ENCODE measurements around the gene NCOR2.

DNA sequence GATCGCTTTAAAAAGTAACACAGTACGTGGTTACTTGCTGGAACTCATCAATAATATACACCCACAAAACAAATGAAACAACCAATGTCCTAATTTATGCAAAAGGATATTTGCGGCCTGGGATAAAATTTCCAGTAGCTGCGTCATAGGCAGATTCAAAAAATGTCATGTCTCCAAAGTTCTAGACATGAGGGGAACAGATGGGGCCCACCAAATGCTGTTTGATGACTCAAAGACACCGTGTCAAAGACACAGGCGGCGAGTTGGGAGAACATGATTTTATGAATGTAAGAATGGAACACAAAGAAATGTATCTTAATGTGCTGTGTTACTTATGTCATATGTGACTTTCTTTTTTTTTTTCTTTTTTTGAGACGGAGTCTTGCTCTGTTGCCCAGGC, 34.3 kb upstream of the NCOR2 start:
- TF ChIP-seq, protein P1, sequence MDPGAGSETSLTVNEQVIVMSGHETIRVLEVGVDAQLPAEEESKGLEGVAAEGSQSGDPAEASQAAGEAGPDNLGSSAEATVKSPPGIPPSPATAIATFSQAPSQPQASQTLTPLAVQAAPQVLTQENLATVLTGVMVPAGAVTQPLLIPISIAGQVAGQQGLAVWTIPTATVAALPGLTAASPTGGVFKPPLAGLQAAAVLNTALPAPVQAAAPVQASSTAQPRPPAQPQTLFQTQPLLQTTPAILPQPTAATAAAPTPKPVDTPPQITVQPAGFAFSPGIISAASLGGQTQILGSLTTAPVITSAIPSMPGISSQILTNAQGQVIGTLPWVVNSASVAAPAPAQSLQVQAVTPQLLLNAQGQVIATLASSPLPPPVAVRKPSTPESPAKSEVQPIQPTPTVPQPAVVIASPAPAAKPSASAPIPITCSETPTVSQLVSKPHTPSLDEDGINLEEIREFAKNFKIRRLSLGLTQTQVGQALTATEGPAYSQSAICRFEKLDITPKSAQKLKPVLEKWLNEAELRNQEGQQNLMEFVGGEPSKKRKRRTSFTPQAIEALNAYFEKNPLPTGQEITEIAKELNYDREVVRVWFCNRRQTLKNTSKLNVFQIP (CRISPR knock-in tag; IDR thresholded peaks at IDR 0.05; ENCODE audit: borderline replicate concordance, low read depth) = no peak
- TF ChIP-seq TCF4 (CRISPR knock-in tag; IDR thresholded peaks at IDR 0.05; ENCODE audit: borderline replicate concordance) = no peak
- TF ChIP-seq ZFP30 (CRISPR knock-in tag; IDR thresholded peaks at IDR 0.05) = no peak
- TF ChIP-seq, protein P2, sequence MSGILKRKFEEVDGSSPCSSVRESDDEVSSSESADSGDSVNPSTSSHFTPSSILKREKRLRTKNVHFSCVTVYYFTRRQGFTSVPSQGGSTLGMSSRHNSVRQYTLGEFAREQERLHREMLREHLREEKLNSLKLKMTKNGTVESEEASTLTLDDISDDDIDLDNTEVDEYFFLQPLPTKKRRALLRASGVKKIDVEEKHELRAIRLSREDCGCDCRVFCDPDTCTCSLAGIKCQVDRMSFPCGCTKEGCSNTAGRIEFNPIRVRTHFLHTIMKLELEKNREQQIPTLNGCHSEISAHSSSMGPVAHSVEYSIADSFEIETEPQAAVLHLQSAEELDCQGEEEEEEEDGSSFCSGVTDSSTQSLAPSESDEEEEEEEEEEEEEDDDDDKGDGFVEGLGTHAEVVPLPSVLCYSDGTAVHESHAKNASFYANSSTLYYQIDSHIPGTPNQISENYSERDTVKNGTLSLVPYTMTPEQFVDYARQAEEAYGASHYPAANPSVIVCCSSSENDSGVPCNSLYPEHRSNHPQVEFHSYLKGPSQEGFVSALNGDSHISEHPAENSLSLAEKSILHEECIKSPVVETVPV (CRISPR knock-in tag; IDR thresholded peaks at IDR 0.05) = no peak
- TF ChIP-seq, protein P3, sequence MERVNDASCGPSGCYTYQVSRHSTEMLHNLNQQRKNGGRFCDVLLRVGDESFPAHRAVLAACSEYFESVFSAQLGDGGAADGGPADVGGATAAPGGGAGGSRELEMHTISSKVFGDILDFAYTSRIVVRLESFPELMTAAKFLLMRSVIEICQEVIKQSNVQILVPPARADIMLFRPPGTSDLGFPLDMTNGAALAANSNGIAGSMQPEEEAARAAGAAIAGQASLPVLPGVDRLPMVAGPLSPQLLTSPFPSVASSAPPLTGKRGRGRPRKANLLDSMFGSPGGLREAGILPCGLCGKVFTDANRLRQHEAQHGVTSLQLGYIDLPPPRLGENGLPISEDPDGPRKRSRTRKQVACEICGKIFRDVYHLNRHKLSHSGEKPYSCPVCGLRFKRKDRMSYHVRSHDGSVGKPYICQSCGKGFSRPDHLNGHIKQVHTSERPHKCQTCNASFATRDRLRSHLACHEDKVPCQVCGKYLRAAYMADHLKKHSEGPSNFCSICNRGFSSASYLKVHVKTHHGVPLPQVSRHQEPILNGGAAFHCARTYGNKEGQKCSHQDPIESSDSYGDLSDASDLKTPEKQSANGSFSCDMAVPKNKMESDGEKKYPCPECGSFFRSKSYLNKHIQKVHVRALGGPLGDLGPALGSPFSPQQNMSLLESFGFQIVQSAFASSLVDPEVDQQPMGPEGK (CRISPR knock-in tag; IDR thresholded peaks at IDR 0.05; ENCODE audit: borderline replicate concordance) = no peak
- no peak for TF ChIP-seq GLIS3 (CRISPR knock-in tag; IDR thresholded peaks at IDR 0.05)
- TF ChIP-seq BACH2 (CRISPR knock-in tag; IDR thresholded peaks at IDR 0.05; ENCODE audit: borderline replicate concordance) = no peak
- TF ChIP-seq ZNF565 (CRISPR knock-in tag; conservative IDR thresholded peaks at IDR 0.05; ENCODE audit: low read depth) = no peak
- no peak for TF ChIP-seq CSDC2 (CRISPR knock-in tag; IDR thresholded peaks at IDR 0.05)
- TF ChIP-seq ARNTL (CRISPR knock-in tag; IDR thresholded peaks at IDR 0.05; ENCODE audit: borderline replicate concordance, low read depth) = no peak
- TF ChIP-seq ESRRG (CRISPR knock-in tag; IDR thresholded peaks at IDR 0.05) = no peak
- TF ChIP-seq, protein P4, sequence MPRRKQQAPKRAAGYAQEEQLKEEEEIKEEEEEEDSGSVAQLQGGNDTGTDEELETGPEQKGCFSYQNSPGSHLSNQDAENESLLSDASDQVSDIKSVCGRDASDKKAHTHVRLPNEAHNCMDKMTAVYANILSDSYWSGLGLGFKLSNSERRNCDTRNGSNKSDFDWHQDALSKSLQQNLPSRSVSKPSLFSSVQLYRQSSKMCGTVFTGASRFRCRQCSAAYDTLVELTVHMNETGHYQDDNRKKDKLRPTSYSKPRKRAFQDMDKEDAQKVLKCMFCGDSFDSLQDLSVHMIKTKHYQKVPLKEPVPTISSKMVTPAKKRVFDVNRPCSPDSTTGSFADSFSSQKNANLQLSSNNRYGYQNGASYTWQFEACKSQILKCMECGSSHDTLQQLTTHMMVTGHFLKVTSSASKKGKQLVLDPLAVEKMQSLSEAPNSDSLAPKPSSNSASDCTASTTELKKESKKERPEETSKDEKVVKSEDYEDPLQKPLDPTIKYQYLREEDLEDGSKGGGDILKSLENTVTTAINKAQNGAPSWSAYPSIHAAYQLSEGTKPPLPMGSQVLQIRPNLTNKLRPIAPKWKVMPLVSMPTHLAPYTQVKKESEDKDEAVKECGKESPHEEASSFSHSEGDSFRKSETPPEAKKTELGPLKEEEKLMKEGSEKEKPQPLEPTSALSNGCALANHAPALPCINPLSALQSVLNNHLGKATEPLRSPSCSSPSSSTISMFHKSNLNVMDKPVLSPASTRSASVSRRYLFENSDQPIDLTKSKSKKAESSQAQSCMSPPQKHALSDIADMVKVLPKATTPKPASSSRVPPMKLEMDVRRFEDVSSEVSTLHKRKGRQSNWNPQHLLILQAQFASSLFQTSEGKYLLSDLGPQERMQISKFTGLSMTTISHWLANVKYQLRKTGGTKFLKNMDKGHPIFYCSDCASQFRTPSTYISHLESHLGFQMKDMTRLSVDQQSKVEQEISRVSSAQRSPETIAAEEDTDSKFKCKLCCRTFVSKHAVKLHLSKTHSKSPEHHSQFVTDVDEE (CRISPR knock-in tag; IDR thresholded peaks at IDR 0.05) = no peak
- no peak for TF ChIP-seq TOX (CRISPR knock-in tag; IDR thresholded peaks at IDR 0.05; ENCODE audit: borderline replicate concordance)
